Effector memory CD4-positive, alpha-beta T cell (primary cell): Measurements from ENCODE around the gene MRAP.
"Not testable (repeated sequence)": the region's sequence is repeated elsewhere in the genome, so short reads cannot be mapped to it uniquely, and the experiment has no call there.

ENCODE experiments used
- DNase-seq, 3 donors: peaks; one replicate each; pipeline ENCODE4 v3.0.0-alpha.2; 2020
- H3K27ac ChIP-seq: 2 replicates; pipeline ENCODE4 v1.7.0; 2013; ENCODE audit warnings: mild to moderate bottlenecking, low read length, moderate library complexity; ENCODE audit not compliant: insufficient read depth, poor library complexity, severe bottlenecking
- H3K27me3 ChIP-seq: replicated peaks from 2 replicates; pipeline ENCODE4 v1.7.0; 2013; ENCODE audit warnings: mild to moderate bottlenecking, low read length; ENCODE audit not compliant: insufficient read depth, control insufficient read depth, poor library complexity, severe bottlenecking
- H3K36me3 ChIP-seq: 2 replicates; pipeline ENCODE4 v1.7.0; 2013; ENCODE audit warnings: mild to moderate bottlenecking, low read length, moderate library complexity; ENCODE audit not compliant: control insufficient read depth, insufficient read depth
- H3K4me1 ChIP-seq: 2 replicates; pipeline ENCODE4 v1.7.0; 2013; ENCODE audit warnings: low read length, mild to moderate bottlenecking; ENCODE audit not compliant: control insufficient read depth, insufficient read depth, poor library complexity, severe bottlenecking
- H3K4me3 ChIP-seq: 2 replicates; pipeline ENCODE4 v1.7.0; 2013; ENCODE audit warnings: low read length, low read depth, mild to moderate bottlenecking; ENCODE audit not compliant: insufficient read depth, poor library complexity, severe bottlenecking
- H3K9me3 ChIP-seq: 2 replicates; pipeline ENCODE4 v1.7.0; 2013; ENCODE audit warnings: mild to moderate bottlenecking, low read length, moderate library complexity; ENCODE audit not compliant: control insufficient read depth

The MRAP gene

DNA sequence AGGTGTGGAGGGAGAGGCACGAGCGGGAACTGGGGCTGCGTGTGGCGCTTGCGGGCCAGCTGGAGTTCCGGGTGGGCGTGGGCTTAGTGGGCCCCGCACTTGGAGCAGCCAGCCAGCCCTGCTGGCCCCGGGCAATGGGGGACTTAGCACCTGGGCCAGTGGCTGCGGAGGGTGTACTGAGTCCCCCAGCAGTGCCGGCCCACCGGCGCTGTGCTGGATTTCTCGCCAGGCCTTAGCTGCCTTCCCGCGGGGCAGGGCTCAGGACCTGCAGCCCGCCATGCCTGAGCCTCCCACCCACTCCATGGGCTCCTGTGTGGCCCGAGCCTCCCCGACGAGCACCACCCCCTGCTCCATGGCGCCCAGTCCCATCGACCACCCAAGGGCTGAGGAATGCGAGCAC, 33.3 kb upstream of the MRAP start:
- not testable (repeated sequence) for H3K9me3 ChIP-seq, H3K4me1 ChIP-seq, H3K27me3 ChIP-seq, DNase-seq, H3K36me3 ChIP-seq, H3K4me3 ChIP-seq, H3K27ac ChIP-seq

DNA sequence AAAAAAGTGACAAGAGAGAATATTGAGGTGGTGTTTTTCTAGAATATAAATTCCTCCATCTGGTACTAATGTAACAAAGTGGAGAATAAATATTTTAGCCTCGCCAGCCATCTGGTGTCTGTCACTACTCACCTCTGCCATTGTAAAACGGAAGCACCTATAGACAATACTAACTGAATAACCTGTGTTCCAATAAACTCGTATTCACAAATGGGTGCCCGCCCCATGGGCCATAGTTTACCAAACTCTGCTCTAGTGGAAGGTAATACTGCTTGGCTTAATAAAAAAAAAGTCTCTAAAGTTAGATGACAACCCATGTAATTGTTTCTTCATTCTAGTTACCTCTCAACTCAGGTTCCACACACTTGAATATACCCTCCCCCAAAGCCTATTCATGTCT, 27.9 kb upstream of the MRAP start:
- no peaks in the 10 kb centered on the region for H3K9me3 ChIP-seq
- no peaks in the 10 kb centered on the region for H3K4me1 ChIP-seq
- H3K36me3 ChIP-seq, result peaks cover 26% of the 10 kb centered on the region
- no peaks in the 10 kb centered on the region for H3K27me3 ChIP-seq
- no peak for DNase-seq
- H3K27ac ChIP-seq, result no peak overlapping the region
- no peak overlapping the region for H3K4me3 ChIP-seq

DNA sequence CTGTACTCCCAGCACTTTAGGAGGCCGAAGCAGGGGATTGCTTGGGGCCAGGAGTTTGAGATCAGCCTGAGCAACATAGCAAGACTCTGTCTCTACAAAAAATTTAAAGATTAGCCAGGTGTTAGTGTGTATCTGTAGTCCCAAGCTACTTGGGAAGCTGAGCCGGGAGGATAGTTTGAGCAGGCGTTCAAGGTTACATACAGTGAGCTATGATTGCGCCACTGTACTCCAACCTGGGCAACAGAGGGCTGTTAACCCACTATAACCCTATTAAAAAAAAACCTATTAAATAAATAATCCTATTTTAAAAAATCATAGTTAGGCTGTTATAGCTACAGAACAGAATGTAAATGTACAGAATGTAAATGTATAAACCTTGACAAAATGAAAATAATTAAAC, 22.0 kb upstream of the MRAP start:
- Histone ChIP-seq H3K36me3 (peaks cover 14% of the 10 kb centered on the region), H3K4me3 (no peak overlapping the region), H3K27me3 (no peaks in the 10 kb centered on the region), H3K27ac (no peak overlapping the region), H3K9me3 (no peaks in the 10 kb centered on the region), H3K4me1 (peaks cover 16% of the 10 kb centered on the region)
- DNase-seq, result no peak

DNA sequence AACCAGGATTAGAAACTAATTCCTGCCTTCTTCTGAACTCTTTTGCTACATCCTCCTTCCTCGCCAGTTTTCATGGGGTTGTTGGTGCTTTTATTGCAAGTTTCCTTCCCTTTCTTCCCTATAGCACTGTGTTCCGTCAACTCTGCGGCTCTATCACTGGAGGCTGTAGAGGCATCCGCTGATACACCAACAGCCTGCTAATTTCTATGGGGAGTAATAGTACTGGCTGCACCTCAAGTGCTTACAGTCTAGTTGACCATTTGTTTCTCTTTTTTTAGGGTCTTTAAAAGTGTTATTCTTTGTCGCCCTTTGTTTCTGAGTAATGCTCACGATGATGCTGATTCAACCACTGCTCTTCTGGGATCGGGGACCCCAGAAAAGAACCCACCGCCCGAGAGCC, 20.6 kb upstream of the MRAP start:
- Histone ChIP-seq H3K27ac (peak overlapping the region; percentile 66), H3K4me3 (peak overlapping the region; percentile 95), H3K9me3 (no peaks in the 10 kb centered on the region), H3K4me1 (peaks cover 16% of the 10 kb centered on the region), H3K27me3 (no peaks in the 10 kb centered on the region), H3K36me3 (peaks cover 3% of the 10 kb centered on the region)
- no peak for DNase-seq

- Histone ChIP-seq H3K4me3 (peak within 1 kb of the TSS; percentile 95), H3K27me3 (no peaks in the 10 kb centered on the region), H3K36me3 (no peaks in the 10 kb centered on the region), H3K9me3 (no peaks in the 10 kb centered on the region), H3K27ac (peak within 1 kb of the TSS; percentile 66), H3K4me1 (peaks cover 16% of the 10 kb centered on the region)
- peak; percentile 94 to 97 (median 95) for DNase-seq
Measured at GRCh38 chr21:32278518-32279376, 19.9 kb upstream of the MRAP start, which contains the start of gene MIS18A. MIS18A (minus strand) TSS chr21:32279049; CDS start chr21:32279014, 35 bp downstream.

DNA sequence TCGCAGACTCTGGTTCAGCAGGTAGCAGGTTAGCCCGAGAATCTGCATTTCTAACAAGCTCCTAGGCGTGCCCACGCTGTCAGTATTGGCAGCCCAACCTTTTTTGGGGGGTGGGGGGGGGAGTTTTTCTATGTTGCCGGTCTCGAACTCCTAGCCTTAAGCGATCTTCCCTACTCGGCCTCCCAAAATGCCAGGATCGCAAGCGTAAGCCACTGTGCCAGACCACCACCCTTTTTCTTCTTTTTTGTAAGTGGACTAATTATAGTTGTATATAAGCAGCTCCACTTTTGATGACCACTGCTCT, 19.3 kb upstream of the MRAP start:
- DNase-seq, result no peak
- H3K4me1 ChIP-seq, result peaks cover 16% of the 10 kb centered on the region
- no peaks in the 10 kb centered on the region for H3K36me3 ChIP-seq
- H3K4me3 ChIP-seq, result peak overlapping the region; percentile 95
- H3K27ac ChIP-seq, result peak overlapping the region; percentile 66
- no peaks in the 10 kb centered on the region for H3K9me3 ChIP-seq
- H3K27me3 ChIP-seq, result no peaks in the 10 kb centered on the region

DNA sequence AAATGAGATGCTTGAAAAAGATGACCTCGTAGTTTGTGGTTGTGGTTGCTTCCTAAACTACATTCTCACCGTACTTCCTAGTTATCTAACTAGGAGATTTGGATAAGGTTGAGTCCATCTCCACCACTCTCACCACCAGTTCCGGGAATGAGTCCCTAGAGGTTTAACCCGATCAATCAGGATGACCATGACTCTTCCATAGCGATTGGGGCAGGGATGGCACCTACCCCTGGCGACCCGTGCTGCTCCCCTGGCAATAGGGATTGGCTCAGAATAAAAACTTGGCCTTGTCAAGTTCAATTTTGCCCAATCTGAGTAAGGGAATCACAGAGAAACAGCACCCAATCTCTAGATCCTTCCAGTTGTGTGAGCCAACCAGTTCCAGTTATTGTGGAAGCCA, 17.1 kb upstream of the MRAP start:
- H3K4me3 ChIP-seq, result no peak overlapping the region
- H3K4me1 ChIP-seq, result peaks cover 16% of the 10 kb centered on the region
- no peaks in the 10 kb centered on the region for H3K36me3 ChIP-seq
- no peaks in the 10 kb centered on the region for H3K9me3 ChIP-seq
- DNase-seq, result no peak
- H3K27ac ChIP-seq, result no peak overlapping the region
- no peaks in the 10 kb centered on the region for H3K27me3 ChIP-seq

DNA sequence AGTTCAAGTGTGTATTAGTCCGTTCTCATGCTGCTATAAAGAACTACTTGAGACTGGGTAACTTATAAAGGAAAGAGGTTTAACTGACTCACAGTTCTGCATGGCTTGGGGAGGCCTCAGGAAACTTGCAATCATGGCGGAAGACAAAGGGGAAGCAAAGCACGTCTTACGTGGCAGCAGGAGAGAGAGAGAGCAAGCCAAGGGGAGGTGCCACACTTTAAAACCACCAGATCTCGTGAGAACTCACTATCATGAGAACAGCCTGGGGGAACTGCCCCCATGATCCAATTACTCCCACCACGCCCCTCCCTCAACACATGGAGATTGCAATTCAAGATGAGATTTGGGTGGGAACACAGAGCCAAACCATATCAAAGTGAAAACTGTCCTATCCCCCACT, 15.7 kb upstream of the MRAP start:
- no peak for DNase-seq
- H3K27ac ChIP-seq, result no peak overlapping the region
- peaks cover 13% of the 10 kb centered on the region for H3K4me1 ChIP-seq
- H3K4me3 ChIP-seq, result no peak overlapping the region
- H3K9me3 ChIP-seq, result no peaks in the 10 kb centered on the region
- no peaks in the 10 kb centered on the region for H3K36me3 ChIP-seq
- no peaks in the 10 kb centered on the region for H3K27me3 ChIP-seq

GRCh38 chr21:32285476-32285875, 13.2 kb upstream of the MRAP start:
- H3K36me3 ChIP-seq, result no peaks in the 10 kb centered on the region
- H3K27me3 ChIP-seq, result no peaks in the 10 kb centered on the region
- no peak overlapping the region for H3K27ac ChIP-seq
- H3K9me3 ChIP-seq, result no peaks in the 10 kb centered on the region
- no peak overlapping the region for H3K4me3 ChIP-seq
- H3K4me1 ChIP-seq, result no peaks in the 10 kb centered on the region
- DNase-seq, result no peak

DNA sequence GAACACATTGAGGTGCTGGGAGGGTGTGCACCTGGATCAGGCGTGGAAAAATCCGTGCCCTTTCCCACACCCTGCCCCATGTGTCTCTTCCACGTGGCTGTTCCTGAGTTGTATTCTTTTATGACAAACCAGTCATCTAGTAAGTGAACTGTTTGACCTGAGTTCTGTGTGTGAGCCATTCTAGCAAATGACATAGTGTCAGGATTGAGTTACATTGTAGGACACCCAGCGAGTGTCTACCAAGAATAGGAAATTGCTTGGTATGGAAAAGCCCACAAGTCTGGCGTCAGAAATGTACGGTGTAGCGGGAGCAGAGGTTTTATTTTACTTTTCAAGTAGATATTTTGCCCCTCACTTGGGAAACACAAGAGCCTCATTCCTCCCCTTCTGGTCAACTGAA, 1.2 kb upstream of the MRAP start:
- Histone ChIP-seq H3K36me3 (no peaks in the 10 kb centered on the region), H3K4me3 (no peak overlapping the region), H3K27me3 (no peaks in the 10 kb centered on the region), H3K9me3 (no peaks in the 10 kb centered on the region), H3K4me1 (no peaks in the 10 kb centered on the region), H3K27ac (no peak overlapping the region)
- no peak for DNase-seq
